MM.1S (cell line): ENCODE results near the gene STK32B.

Source experiments
- DNase-seq: peaks from one replicate; pipeline ENCODE4 v3.0.0-alpha.2; 2015
- H2AFZ ChIP-seq: fragments of 300-600 bp; sonication (generic); 2 replicates; pipeline ENCODE4 v1.6.0; 2016; ENCODE audit warnings: antibody characterized with exemption, low read length
- H3F3A ChIP-seq: fragments of 300-600 bp; sonication (generic); 2 replicates; pipeline ENCODE4 v1.6.1; 2016; ENCODE audit warnings: mild to moderate bottlenecking, antibody characterized with exemption, low read length, moderate library complexity, mixed read lengths; ENCODE audit not compliant: insufficient read depth
- H3K27ac ChIP-seq: fragments of 300-600 bp; sonication (generic); 2 replicates; pipeline ENCODE4 v1.5.1; 2016; ENCODE audit warnings: mild to moderate bottlenecking, low read length
- H3K27me3 ChIP-seq: fragments of 300-600 bp; sonication (generic); replicated peaks from 2 replicates; pipeline ENCODE4 v1.6.0; 2016; ENCODE audit warnings: low read length; ENCODE audit not compliant: insufficient read depth
- H3K36me3 ChIP-seq: fragments of 300-600 bp; sonication (generic); replicated peaks from 2 replicates; pipeline ENCODE4 v1.6.1; 2016; ENCODE audit warnings: mild to moderate bottlenecking, low read length, mixed read lengths; ENCODE audit not compliant: insufficient read depth
- H3K4me1 ChIP-seq: fragments of 300-600 bp; sonication (generic); 2 replicates; pipeline ENCODE4 v1.6.1; 2016; ENCODE audit warnings: low read length, mixed read lengths
- H3K4me2 ChIP-seq: fragments of 300-600 bp; sonication (generic); 2 replicates; pipeline ENCODE4 v1.6.0; 2016; ENCODE audit warnings: low read depth, low read length
- H3K4me3 ChIP-seq: fragments of 300-600 bp; sonication (generic); 2 replicates; pipeline ENCODE4 v1.5.1; 2016; ENCODE audit warnings: low read length, mixed read lengths
- H3K79me2 ChIP-seq: fragments of 300-600 bp; sonication (generic); 2 replicates; pipeline ENCODE4 v1.6.1; 2016; ENCODE audit warnings: mixed run types, low read length, mixed read lengths
- H3K9ac ChIP-seq: fragments of 300-600 bp; sonication (generic); 2 replicates; pipeline ENCODE4 v1.6.1; 2016; ENCODE audit warnings: low read length, mixed read lengths
- H3K9me2 ChIP-seq: fragments of 300-600 bp; sonication (generic); replicated peaks from 2 replicates; pipeline ENCODE4 v1.6.1; 2016; ENCODE audit warnings: mild to moderate bottlenecking, low read length, mixed read lengths; ENCODE audit not compliant: insufficient read depth
- H3K9me3 ChIP-seq: fragments of 300-600 bp; sonication (generic); replicated peaks from 2 replicates; pipeline ENCODE4 v1.6.1; 2016; ENCODE audit warnings: mild to moderate bottlenecking, low read length, mixed read lengths; ENCODE audit not compliant: insufficient read depth
- H4K20me1 ChIP-seq: fragments of 300-600 bp; sonication (generic); 2 replicates; pipeline ENCODE4 v1.6.1; 2016; ENCODE audit warnings: mild to moderate bottlenecking, low read length, moderate library complexity, mixed read lengths; ENCODE audit not compliant: insufficient read depth
- CTCF ChIP-seq: fragments of 300-600 bp; sonication (generic); IDR thresholded peaks from 2 replicates; pipeline ENCODE4 v1.5.1; 2016; ENCODE audit warnings: antibody characterized with exemption, low read length, mixed read lengths
- EZH2 ChIP-seq: fragments of 300-600 bp; sonication (generic); optimal IDR thresholded peaks from 2 replicates; pipeline ENCODE3; 2017; ENCODE audit warnings: low read depth, mild to moderate bottlenecking, antibody characterized with exemption, low read length, mixed read lengths
- EZH2phosphoT487 ChIP-seq: fragments of 300-600 bp; sonication (generic); IDR thresholded peaks from 2 replicates; pipeline ENCODE4 v1.6.1; 2018; ENCODE audit warnings: antibody characterized with exemption, low read length

STK32B gene

GRCh38 chr4:5267408-5267807 lies 216.1 kb downstream of the STK32B start:
- no peak for DNase-seq
- no peaks in the 10 kb centered on the region for H4K20me1 ChIP-seq

GRCh38 chr4:5276475-5277075 lies 225.3 kb downstream of the STK32B start:
- Histone ChIP-seq H3K27ac (no peak overlapping the region), H4K20me1 (no peaks in the 10 kb centered on the region), H3K9me2 (no peaks in the 10 kb centered on the region), H3K9me3 (no peaks in the 10 kb centered on the region), H3K4me1 (no peaks in the 10 kb centered on the region), H3K4me3 (no peak overlapping the region), H3K36me3 (no peaks in the 10 kb centered on the region), H3K9ac (no peak overlapping the region), H3F3A (no peaks in the 10 kb centered on the region), H3K4me2 (no peak overlapping the region), H2AFZ (no peak overlapping the region), H3K79me2 (no peaks in the 10 kb centered on the region), H3K27me3 (no peaks in the 10 kb centered on the region)
- no peak for TF ChIP-seq CTCF
- no peak for TF ChIP-seq EZH2phosphoT487
- no peak for TF ChIP-seq EZH2
- DNase-seq: no peak

More at GRCh38 chr4:5267408-5267807, 216.1 kb downstream of the STK32B start:
- H3K4me1 ChIP-seq: no peaks in the 10 kb centered on the region
- no peaks in the 10 kb centered on the region for H3K9me3 ChIP-seq
- H3K27me3 ChIP-seq: no peaks in the 10 kb centered on the region
- no peak overlapping the region for H3K27ac ChIP-seq
- H3K4me2 ChIP-seq: no peak overlapping the region
- H3K36me3 ChIP-seq: no peaks in the 10 kb centered on the region
- H3K79me2 ChIP-seq: no peaks in the 10 kb centered on the region
- TF ChIP-seq EZH2phosphoT487 (no peak), CTCF (no peak), EZH2 (no peak)
- H3F3A ChIP-seq: no peaks in the 10 kb centered on the region
- H2AFZ ChIP-seq: no peak overlapping the region
- H3K9me2 ChIP-seq: no peaks in the 10 kb centered on the region
- H3K4me3 ChIP-seq: no peak overlapping the region
- no peak overlapping the region for H3K9ac ChIP-seq

- TF ChIP-seq EZH2 (no peak), EZH2phosphoT487 (no peak), CTCF (no peak)
These were observed 225.8 kb downstream of the STK32B start for GRCh38 chr4:5277079-5277478.

More at GRCh38 chr4:5277079-5277478, 225.8 kb downstream of the STK32B start:
- no peaks in the 10 kb centered on the region for H4K20me1 ChIP-seq
- no peak overlapping the region for H3K4me2 ChIP-seq
- H3K9me2 ChIP-seq: no peaks in the 10 kb centered on the region
- H3K4me1 ChIP-seq: no peaks in the 10 kb centered on the region
- H3K9me3 ChIP-seq: no peaks in the 10 kb centered on the region
- no peaks in the 10 kb centered on the region for H3K36me3 ChIP-seq
- no peaks in the 10 kb centered on the region for H3K27me3 ChIP-seq
- no peaks in the 10 kb centered on the region for H3F3A ChIP-seq
- no peak overlapping the region for H2AFZ ChIP-seq
- no peaks in the 10 kb centered on the region for H3K79me2 ChIP-seq
- no peak overlapping the region for H3K4me3 ChIP-seq
- H3K9ac ChIP-seq: no peak overlapping the region
- no peak overlapping the region for H3K27ac ChIP-seq
- DNase-seq: no peak
